Common myeloid progenitor, CD34-positive (primary cell): Measurements from ENCODE around the gene ABCC5.
"Not testable (repeated sequence)": the region's sequence is repeated elsewhere in the genome, so short reads cannot be mapped to it uniquely, and the experiment has no call there.

ENCODE experiments used
- CTCF ChIA-PET: fragments of 350-600 bp; sonication (Branson Sonifier 250); formaldehyde crosslinking; loops from one replicate; lab custom pipeline; 2021; ENCODE audit warnings: antibody characterized with exemption; lab: Charles Lee
- POLR2A ChIA-PET: fragments of 350-600 bp; sonication (Branson Sonifier 250); formaldehyde crosslinking; loops from one replicate; lab custom pipeline; 2021; ENCODE audit warnings: antibody characterized with exemption; lab: Charles Lee
- DNase-seq, 3 donors: peaks; one replicate each; pipeline versions ENCODE4 v3.0.0 to v3.0.0-alpha.2; 2013
- H3K27ac ChIP-seq, 2 experiments: 1 replicate in 1 of 2; 2 replicates in 1 of 2; pipeline ENCODE4 v1.7.0; 2013; ENCODE audit warnings: inconsistent platforms in 2 of 2, low read length in 2 of 2, mild to moderate bottlenecking in 2 of 2, low read depth in 1 of 2, moderate library complexity in 1 of 2; ENCODE audit not compliant: severe bottlenecking in 2 of 2, insufficient read depth in 1 of 2, poor library complexity in 1 of 2
- H3K27me3 ChIP-seq, 5 experiments: replicated peaks in 2 of 5; 1 replicate in 3 of 5; 2 replicates in 2 of 5; pipeline versions ENCODE4 v1.6.1 to v1.7.0; 2013; ENCODE audit warnings: low read length in 4 of 5, mild to moderate bottlenecking in 2 of 5, moderate library complexity in 2 of 5, inconsistent platforms in 1 of 5; ENCODE audit not compliant: insufficient read depth in 5 of 5, control insufficient read depth in 4 of 5
- H3K36me3 ChIP-seq, 4 experiments: 1 replicate in 2 of 4; 2 replicates in 2 of 4; pipeline versions ENCODE4 v1.6.1 to v1.7.0; 2013; ENCODE audit warnings: low read length in 3 of 4, control low read depth in 1 of 4, mild to moderate bottlenecking in 1 of 4; ENCODE audit not compliant: control insufficient read depth in 4 of 4, insufficient read depth in 4 of 4
- H3K4me1 ChIP-seq, 4 experiments: 1 replicate in 3 of 4; 2 replicates in 1 of 4; pipeline versions ENCODE4 v1.6.1 to v1.7.1; 2013; ENCODE audit warnings: low read length in 3 of 4, mild to moderate bottlenecking in 3 of 4, control low read depth in 1 of 4, inconsistent platforms in 1 of 4, moderate library complexity in 1 of 4; ENCODE audit not compliant: control insufficient read depth in 4 of 4, insufficient read depth in 4 of 4; ENCODE audit errors: control extremely low read depth in 1 of 4
- H3K4me3 ChIP-seq, 7 experiments: 1 replicate in 4 of 7; 2 replicates in 3 of 7; pipeline versions ENCODE4 v1.5.1 to v1.7.0; 2013; ENCODE audit warnings: mild to moderate bottlenecking in 7 of 7, low read length in 6 of 7, moderate library complexity in 6 of 7, inconsistent platforms in 2 of 7, low read depth in 2 of 7, control low read depth in 1 of 7; ENCODE audit not compliant: insufficient read depth in 4 of 7, control insufficient read depth in 1 of 7; ENCODE audit errors: extremely low read depth in 1 of 7
- H3K9me3 ChIP-seq, 5 experiments: 1 replicate in 4 of 5; 2 replicates in 1 of 5; pipeline versions ENCODE4 v1.6.1 to v1.7.1; 2013; ENCODE audit warnings: low read length in 4 of 5, mild to moderate bottlenecking in 2 of 5, inconsistent platforms in 1 of 5, low read depth in 1 of 5, moderate library complexity in 1 of 5; ENCODE audit not compliant: control insufficient read depth in 4 of 5, insufficient read depth in 2 of 5; ENCODE audit errors: control extremely low read depth in 1 of 5
- WGBS: methylation state at CpG from one replicate; pipeline ENCODE4 v1.1.5; 2013; ENCODE audit not compliant: insufficient coverage; 5-methylcytosine and 5-hydroxymethylcytosine counted together

The ABCC5 gene

DNA sequence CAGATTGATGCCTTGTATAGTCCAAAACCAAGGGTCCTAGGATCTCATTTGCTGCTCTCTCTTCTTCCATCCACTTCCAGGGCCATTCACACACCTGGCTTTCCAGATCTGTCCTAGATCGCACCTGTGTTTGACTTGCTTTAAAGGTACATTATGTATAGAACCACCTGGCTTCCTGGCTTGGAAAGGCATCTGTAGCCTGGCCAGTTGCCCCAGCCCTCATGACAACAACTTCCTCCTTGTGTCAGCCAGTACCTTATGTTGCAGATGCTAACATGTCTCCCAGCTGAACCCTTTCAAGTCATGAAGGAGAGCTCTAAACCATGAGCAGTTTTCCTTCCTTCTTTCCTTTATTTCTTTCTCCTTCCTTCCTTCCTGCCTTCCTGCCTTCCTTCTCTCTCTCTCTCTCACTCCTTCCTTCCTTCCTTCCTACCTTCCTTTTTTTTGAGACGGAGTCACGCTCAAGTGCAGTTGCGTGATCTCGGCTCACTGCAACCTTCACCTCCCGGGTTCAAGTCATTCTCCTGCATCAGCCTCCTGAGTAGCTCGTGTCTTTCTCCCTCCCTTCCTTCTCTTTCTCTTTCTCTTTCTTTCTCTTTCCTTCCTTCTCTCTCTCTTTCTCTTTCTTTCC lies 32.6 kb upstream of the ABCC5 start:
- Histone ChIP-seq H3K4me1 (peaks cover 0 to 3% (median 0%) of the 10 kb centered on the region in 4 experiments), H3K9me3 (no peaks in the 10 kb centered on the region), H3K27me3 (peaks cover 0 to 8% (median 3%) of the 10 kb centered on the region in 5 experiments), H3K27ac (no peak overlapping the region), H3K36me3 (no peaks in the 10 kb centered on the region), H3K4me3 (no peak overlapping the region)
- WGBS: 81% methylated on average over 6 of the region's 7 CpGs
- ChIA-PET CTCF (interaction anchor here (1.4 kb wide), 1 partner anchor 9 kb away, joined by 3 read pairs; no protein-coding TSS in a partner anchor), POLR2A (no interaction called here)
- peak in 2 of 3 donors; percentile 25 to 39 for DNase-seq

DNA sequence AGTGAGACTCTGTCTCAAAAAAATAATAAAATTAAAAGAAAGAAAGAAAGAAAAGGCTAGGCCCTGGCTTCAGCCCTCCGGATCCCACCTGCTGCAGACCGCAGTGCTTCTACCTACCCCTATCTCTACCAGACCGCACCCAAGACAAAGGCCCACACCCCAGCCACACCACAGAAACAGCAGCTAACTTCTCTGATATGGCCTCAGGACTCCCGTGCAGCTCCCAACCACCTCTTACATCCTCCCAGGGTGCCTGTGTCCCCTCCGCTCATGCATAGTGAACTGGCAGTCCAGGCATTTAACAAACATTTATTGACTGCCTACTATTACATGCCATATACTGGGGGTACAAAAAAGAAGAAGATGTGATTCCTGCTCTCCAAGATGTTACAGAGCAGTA lies 28.3 kb upstream of the ABCC5 start:
- Histone ChIP-seq H3K27ac (no peak overlapping the region), H3K4me1 (peaks cover 0 to 3% (median 0%) of the 10 kb centered on the region in 4 experiments), H3K4me3 (no peak overlapping the region), H3K36me3 (no peaks in the 10 kb centered on the region), H3K9me3 (no peaks in the 10 kb centered on the region), H3K27me3 (peaks cover 0 to 2% (median 0%) of the 10 kb centered on the region in 5 experiments)
- ChIA-PET CTCF (no interaction called here), POLR2A (no interaction called here)
- WGBS: 78% methylated on average over 4 of the region's 5 CpGs
- DNase-seq: peak in 1 of 3 donors; percentile 21

DNA sequence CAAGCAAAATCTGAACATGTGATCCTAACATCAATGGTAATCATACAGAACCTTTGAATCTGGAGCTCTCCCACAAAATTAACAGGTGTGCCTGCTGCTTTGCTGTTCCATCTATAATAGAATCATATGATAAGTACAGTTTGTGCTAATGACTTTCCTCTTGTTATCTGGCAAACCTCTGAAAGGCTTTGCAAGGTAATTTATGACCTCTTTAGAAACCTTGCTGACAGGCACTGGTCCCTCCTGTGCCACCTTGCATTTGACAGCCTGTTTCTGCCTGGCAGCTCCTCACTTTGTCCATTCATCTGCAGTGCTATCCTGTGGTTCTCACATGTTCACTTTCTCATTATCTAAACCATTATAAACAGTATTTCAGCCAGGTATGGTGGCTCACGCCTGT lies 24.9 kb upstream of the ABCC5 start:
- H3K36me3 ChIP-seq: no peaks in the 10 kb centered on the region
- ChIA-PET CTCF (interaction anchor here (0.7 to 1.2 kb wide), 3 partner anchors 16 to 136 kb away, joined by 3 read pairs; no protein-coding TSS in a partner anchor), POLR2A (no interaction called here)
- no peaks in the 10 kb centered on the region for H3K9me3 ChIP-seq
- H3K27me3 ChIP-seq: no peaks in the 10 kb centered on the region
- DNase-seq: no peak
- H3K4me1 ChIP-seq: no peaks in the 10 kb centered on the region
- H3K4me3 ChIP-seq: no peak overlapping the region
- whole genome bisulfite sequencing: no CpG with 5 or more reads among the region's 1 CpG
- no peak overlapping the region for H3K27ac ChIP-seq

DNA sequence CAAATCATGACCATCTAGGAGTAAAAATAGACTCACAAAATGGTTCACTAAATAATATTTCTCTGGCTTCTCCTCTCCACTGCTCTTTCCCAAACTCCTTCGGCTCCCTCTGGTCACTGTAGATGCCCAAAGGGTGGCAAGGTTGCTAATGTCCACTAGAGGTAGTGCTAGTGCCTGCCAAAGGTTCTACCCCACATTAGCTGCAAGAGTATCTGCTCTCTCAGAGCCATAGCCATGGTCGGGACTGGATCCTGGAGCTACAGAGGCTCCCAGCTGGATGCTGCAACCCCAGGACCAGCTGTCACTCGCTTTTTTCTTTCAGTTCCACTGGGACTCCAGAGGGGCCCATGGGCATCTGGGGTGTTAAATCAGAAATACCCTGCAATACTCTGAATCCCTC lies 22.3 kb upstream of the ABCC5 start:
- ChIA-PET POLR2A (no interaction called here), CTCF (interaction anchor here (1.0 kb wide), 2 partner anchors 17 to 391 kb away, joined by 3 read pairs; no protein-coding TSS in a partner anchor)
- Histone ChIP-seq H3K27me3 (peaks cover 0 to 2% (median 0%) of the 10 kb centered on the region in 5 experiments), H3K4me3 (no peak overlapping the region), H3K4me1 (no peaks in the 10 kb centered on the region), H3K27ac (no peak overlapping the region), H3K36me3 (no peaks in the 10 kb centered on the region), H3K9me3 (no peaks in the 10 kb centered on the region)
- DNase-seq: peak in 1 of 3 donors; percentile 32
- WGBS: 94% methylated on average over 3 of the region's 3 CpGs

DNA sequence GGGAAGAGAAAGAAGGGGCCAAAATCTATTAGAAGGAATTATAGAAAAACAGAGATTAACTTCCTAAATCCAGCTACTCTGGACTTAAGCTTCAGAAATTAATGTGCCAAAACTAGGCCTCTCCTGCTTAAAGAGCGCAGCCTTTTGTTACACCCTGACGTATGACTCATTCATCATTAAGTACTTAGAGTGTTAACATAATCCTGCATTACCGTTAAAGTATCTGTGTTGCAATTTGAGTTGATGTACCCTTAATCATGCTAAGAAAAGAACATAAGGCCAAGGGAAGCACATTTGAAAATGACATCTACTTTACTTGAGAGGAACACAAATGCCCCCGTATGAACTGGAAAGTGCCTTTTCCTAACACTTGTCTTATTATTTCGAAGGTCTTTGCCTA lies 21.7 kb upstream of the ABCC5 start:
- Histone ChIP-seq H3K4me1 (no peaks in the 10 kb centered on the region), H3K27ac (no peak overlapping the region), H3K4me3 (no peak overlapping the region), H3K9me3 (no peaks in the 10 kb centered on the region), H3K36me3 (no peaks in the 10 kb centered on the region), H3K27me3 (peaks cover 0 to 2% (median 0%) of the 10 kb centered on the region in 5 experiments)
- ChIA-PET POLR2A (no interaction called here), CTCF (interaction anchor here (0.5 to 1.0 kb wide), 3 partner anchors 16 to 391 kb away, joined by 3 read pairs; no protein-coding TSS in a partner anchor)
- no peak for DNase-seq
- WGBS: 93% methylated on average over 3 of the region's 5 CpGs

DNA sequence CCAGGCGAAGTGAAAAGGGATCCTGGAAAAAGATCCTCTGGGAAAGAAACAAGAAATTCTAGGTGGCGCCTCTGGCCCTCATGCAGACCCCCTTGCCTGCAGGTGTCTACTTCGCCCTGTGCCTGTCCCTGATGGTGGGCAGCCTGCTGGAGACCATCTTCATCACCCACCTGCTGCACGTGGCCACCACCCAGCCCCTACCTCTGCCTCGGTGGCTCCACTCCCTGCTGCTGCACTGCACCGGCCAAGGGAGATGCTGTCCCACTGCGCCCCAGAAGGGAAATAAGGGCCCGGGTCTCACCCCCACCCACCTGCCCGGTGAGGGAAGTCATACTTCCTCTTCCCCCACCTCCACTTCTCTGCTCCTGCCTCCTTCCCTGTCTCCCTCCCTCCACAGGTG lies 20.6 kb upstream of the ABCC5 start:
- 98% methylated on average over 5 of the region's 9 CpGs for WGBS

DNA sequence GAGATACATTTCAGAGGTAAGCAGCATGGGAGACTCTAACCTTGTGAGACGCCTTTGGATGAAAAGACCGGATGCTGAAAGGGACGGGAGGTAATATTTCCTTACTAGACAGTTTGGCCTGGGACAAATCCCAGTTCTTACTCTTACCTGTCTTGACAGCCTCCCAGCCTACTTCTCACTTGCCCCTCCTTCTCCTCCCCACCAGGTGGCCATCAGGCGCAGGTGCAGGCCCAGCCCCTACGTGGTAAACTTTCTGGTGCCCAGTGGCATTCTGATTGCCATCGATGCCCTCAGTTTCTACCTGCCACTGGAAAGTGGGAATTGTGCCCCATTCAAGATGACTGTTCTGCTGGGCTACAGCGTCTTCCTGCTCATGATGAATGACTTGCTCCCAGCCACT lies 20.1 kb upstream of the ABCC5 start:
- H3K36me3 ChIP-seq: no peaks in the 10 kb centered on the region
- H3K27me3 ChIP-seq: peaks cover 0 to 2% (median 0%) of the 10 kb centered on the region in 5 experiments
- no peaks in the 10 kb centered on the region for H3K9me3 ChIP-seq
- 96% methylated on average over 3 of the region's 7 CpGs for WGBS
- no peak for DNase-seq
- POLR2A ChIA-PET: no interaction called here
- H3K4me3 ChIP-seq: no peak overlapping the region
- CTCF ChIA-PET: no interaction called here
- no peak overlapping the region for H3K27ac ChIP-seq
- no peaks in the 10 kb centered on the region for H3K4me1 ChIP-seq

More for the DNA sequence above, 20.6 kb upstream of the ABCC5 start:
- H3K9me3 ChIP-seq, H3K36me3 ChIP-seq, H3K27ac ChIP-seq, H3K27me3 ChIP-seq, CTCF ChIA-PET, H3K4me3 ChIP-seq, DNase-seq, POLR2A ChIA-PET, H3K4me1 ChIP-seq: not testable (repeated sequence)
